Endothelial cell of umbilical vein (primary cell): Measurements from ENCODE around the gene GLIS2. TPM values are rescaled to one million over a fixed set of nuclear protein-coding genes. Genes with fewer than 3 reads are reported as not detected.

Experiments
- BruUV-seq: library from RNA; stranded (reverse); fragments of 400-500 nt; replicated peaks from 2 replicates; lab custom pipeline; 2021; lab: Mats Ljungman, UMichigan
- CTCF ChIA-PET: fragments of 300-600, 350-600 bp; sonication (Branson Sonifier 250); formaldehyde crosslinking; loops from one replicate; lab custom pipeline; 2021; ENCODE audit warnings: antibody characterized with exemption, inconsistent platforms; lab: Charles Lee
- POLR2A ChIA-PET: fragments of 300-600, 350-600 bp; sonication (Branson Sonifier 250); formaldehyde crosslinking; loops from one replicate; lab custom pipeline; 2021; ENCODE audit warnings: antibody characterized with exemption, inconsistent platforms; lab: Charles Lee
- DNase-seq: peaks from one replicate; pipeline ENCODE4 v3.0.0-alpha.2; 2011; ENCODE audit warnings: low read depth, low spot score
- FAIRE-seq: peaks from 2 replicates; lab custom pipeline; 2011; peaks lifted over from hg19 to GRCh38; lab: Jason Lieb, UNC
- H2AFZ ChIP-seq: 2 replicates; pipeline ENCODE4 v1.6.0; 2012; ENCODE audit warnings: low read depth, low read length, control low read depth, inconsistent platforms
- H3K27ac ChIP-seq: 2 replicates; pipeline ENCODE4 v1.5.1; 2011; ENCODE audit warnings: low read depth, mild to moderate bottlenecking, control low read depth, low read length, moderate library complexity; ENCODE audit not compliant: insufficient read depth
- H3K27me3 ChIP-seq, 2 experiments: 2 replicates each; pipeline versions ENCODE4 v1.6.0 to v1.6.1; 2011; ENCODE audit warnings: low read length in 2 of 2, mixed read lengths in 1 of 2; ENCODE audit not compliant: control insufficient read depth in 2 of 2, insufficient read depth in 2 of 2
- H3K36me3 ChIP-seq, 2 experiments: 2 replicates in 1 of 2; 3 replicates in 1 of 2; pipeline ENCODE4 v1.5.1; 2011; ENCODE audit warnings: low read length in 2 of 2, mild to moderate bottlenecking in 1 of 2, moderate library complexity in 1 of 2; ENCODE audit not compliant: control insufficient read depth in 2 of 2, insufficient read depth in 2 of 2; ENCODE audit errors: extremely low read depth in 1 of 2
- H3K4me1 ChIP-seq: 3 replicates; pipeline ENCODE4 v1.5.1; 2011; ENCODE audit warnings: mild to moderate bottlenecking, low read length; ENCODE audit not compliant: control insufficient read depth, insufficient read depth; ENCODE audit errors: extremely low read depth
- H3K4me2 ChIP-seq: 2 replicates; pipeline ENCODE4 v1.6.1; 2011; ENCODE audit warnings: low read length, control low read depth, mixed read lengths; ENCODE audit not compliant: insufficient read depth
- H3K4me3 ChIP-seq, 3 experiments: fragments of 200-600 bp in 1 of 3; sonication (generic), shearing (Covaris generic) in 1 of 3; replicated peaks in 1 of 3; 2 replicates each; pipeline ENCODE4 v1.5.1; 2011 to 2016; ENCODE audit warnings: control low read depth in 3 of 3, low read length in 3 of 3, mild to moderate bottlenecking in 2 of 3, inconsistent platforms in 1 of 3, low read depth in 1 of 3, moderate library complexity in 1 of 3; ENCODE audit not compliant: insufficient read depth in 1 of 3
- H3K79me2 ChIP-seq: 2 replicates; pipeline ENCODE4 v1.6.0; 2012; ENCODE audit warnings: low read length, inconsistent platforms; ENCODE audit not compliant: control insufficient read depth, insufficient read depth
- H3K9ac ChIP-seq: replicated peaks from 2 replicates; pipeline ENCODE3; 2011; ENCODE audit warnings: low read length, control low read depth; ENCODE audit not compliant: insufficient read depth; ENCODE audit errors: extremely low read depth
- H3K9me1 ChIP-seq: replicated peaks from 3 replicates; pipeline ENCODE4 v1.6.0; 2011; ENCODE audit warnings: mild to moderate bottlenecking, low read length; ENCODE audit not compliant: control insufficient read depth, insufficient read depth; ENCODE audit errors: extremely low read depth
- H3K9me3 ChIP-seq: replicated peaks from 2 replicates; pipeline ENCODE4 v1.5.1; 2012; ENCODE audit warnings: low read length, inconsistent platforms; ENCODE audit not compliant: control insufficient read depth, insufficient read depth
- H4K20me1 ChIP-seq: replicated peaks from 2 replicates; pipeline ENCODE3; 2011; ENCODE audit warnings: mild to moderate bottlenecking, low read length; ENCODE audit not compliant: control insufficient read depth, insufficient read depth; ENCODE audit errors: extremely low read depth
- CTCF ChIP-seq, 2 donors: IDR thresholded peaks; 1 replicate in 1 of 2; 2 replicates in 1 of 2; pipeline ENCODE4 v1.5.1; 2011; ENCODE audit warnings: low read length in 2 of 2, mild to moderate bottlenecking in 2 of 2, moderate library complexity in 2 of 2, control low read depth in 1 of 2, inconsistent platforms in 1 of 2, low read depth in 1 of 2; ENCODE audit not compliant: insufficient read depth in 1 of 2; ENCODE audit errors: extremely low read depth in 1 of 2
- EZH2 ChIP-seq: IDR thresholded peaks from 2 replicates; pipeline ENCODE4 v1.6.1; 2012; ENCODE audit warnings: borderline replicate concordance, low read depth, mild to moderate bottlenecking, moderate library complexity, low read length, inconsistent platforms; ENCODE audit not compliant: severe bottlenecking
- FOS ChIP-seq: IDR thresholded peaks from 2 replicates; pipeline ENCODE4 v1.6.1; 2011; ENCODE audit warnings: mild to moderate bottlenecking, low read length, moderate library complexity, borderline replicate concordance; ENCODE audit not compliant: insufficient read depth
- GATA2 ChIP-seq: IDR thresholded peaks from 2 replicates; pipeline ENCODE4 v1.7.0; 2011; ENCODE audit warnings: low read depth, mild to moderate bottlenecking, moderate library complexity, mixed read lengths, low read length; ENCODE audit not compliant: insufficient read length, insufficient read depth
- JUN ChIP-seq: IDR thresholded peaks from 2 replicates; pipeline ENCODE4 v1.6.1; 2011; ENCODE audit warnings: borderline replicate concordance, low read depth; ENCODE audit not compliant: insufficient read length, insufficient read depth
- MAX ChIP-seq: IDR thresholded peaks from 2 replicates; pipeline ENCODE4 v1.6.1; 2011; ENCODE audit not compliant: insufficient read depth, insufficient read length
- MYC ChIP-seq: IDR thresholded peaks from one replicate; pipeline ENCODE4 v1.6.1; 2011; ENCODE audit warnings: mild to moderate bottlenecking, low read depth, low read length
- POLR2A ChIP-seq: IDR thresholded peaks from 2 replicates; pipeline ENCODE4 v1.6.1; 2012; ENCODE audit warnings: low read depth, mild to moderate bottlenecking, control low read depth, low read length
- POLR2AphosphoS5 ChIP-seq: IDR thresholded peaks from 2 replicates; pipeline ENCODE4 v1.6.1; 2012; ENCODE audit warnings: low read depth, mild to moderate bottlenecking, control low read depth, low read length, moderate library complexity; ENCODE audit not compliant: insufficient read depth
- dilution Hi-C: fragments of 300-500 bp; cut with MboI; formaldehyde crosslinking; loops from one replicate; pipeline ENCODE4 v1.15.0; 2019; ENCODE audit warnings: low sequenced_read_pairs; ENCODE audit not compliant: extremely low pct_ligation_motif_present
- intact Hi-C: fragments of 100-400 bp; cut with micrococcal nuclease; formaldehyde crosslinking; loops from one replicate; pipeline ENCODE4 v1.10.0; 2022
- polyA plus RNA-seq, 4 experiments: library from polyadenylated mRNA; depleted of rRNA in 3 of 4; stranded (reverse) in 3 of 4; unstranded in 1 of 4; fragments of >200 nt; gene quantifications; 2 replicates each; pipeline versions ENCODE4 v1.2.1 to v1.2.3, GENCODE V29; 2011 to 2012; ENCODE audit warnings: missing spikeins in 1 of 4
- total RNA-seq: library from RNA; stranded (reverse); gene quantifications from 2 replicates; pipeline ENCODE4 v1.2.3, GENCODE V29; 2021

GLIS2 gene
- total and polyA plus RNA-seq, 2 donors (not counting 3 experiments of a cell fraction or from before 2014, with no cell fraction given) = 4.6 to 10.1 TPM

GRCh38 chr16:4364196-4365013 lies 48.5 kb downstream of the GLIS2 start:
- no peaks in the 10 kb centered on the region for H4K20me1 ChIP-seq
- H3K9me3 ChIP-seq = no peaks in the 10 kb centered on the region
- intact Hi-C loops = no loop called here
- no peak overlapping the region for H2AFZ ChIP-seq
- no peaks in the 10 kb centered on the region for H3K79me2 ChIP-seq
- H3K4me3 ChIP-seq = no peak overlapping the region
- dilution Hi-C loops = no loop called here
- ChIA-PET CTCF (interaction anchor here (1.2 kb wide), 1 partner anchor 38 kb away, joined by 3 read pairs; no protein-coding TSS in a partner anchor), POLR2A (no interaction called here)
- no peak for FAIRE-seq
- H3K27me3 ChIP-seq = no peaks in the 10 kb centered on the region
- H3K36me3 ChIP-seq = peaks cover 0 to 21% of the 10 kb centered on the region in 2 experiments
- H3K4me2 ChIP-seq = no peak overlapping the region
- no peak overlapping the region for H3K27ac ChIP-seq
- BruUV-seq = no TSS peak
- no peak overlapping the region for H3K9ac ChIP-seq
- no peaks in the 10 kb centered on the region for H3K9me1 ChIP-seq
- no peaks in the 10 kb centered on the region for H3K4me1 ChIP-seq
- TF ChIP-seq CTCF (IDR thresholded peaks at IDR 0.05; ENCODE audit: extremely low read depth in 1 of 2, insufficient read depth in 1 of 2, low read depth in 1 of 2, low read length in 2 of 2) (no peak), JUN (no peak), POLR2A (no peak), FOS (no peak), MYC (no peak), GATA2 (no peak), POLR2AphosphoS5 (no peak), EZH2 (no peak), MAX (no peak)
- no peak for DNase-seq
